Neuron (in vitro differentiated cells): ENCODE results near the gene ATXN10.

Source experiments
- H2AFZ ChIP-seq: one replicate; pipeline ENCODE4 v1.6.1; 2013; ENCODE audit warnings: low read depth, mild to moderate bottlenecking, inconsistent platforms, low read length, moderate library complexity
- H3K27me3 ChIP-seq: one replicate; pipeline ENCODE4 v1.6.1; 2013; ENCODE audit warnings: low read length; ENCODE audit not compliant: insufficient read depth
- H3K36me3 ChIP-seq: one replicate; pipeline ENCODE4 v1.6.1; 2013; ENCODE audit warnings: low read length; ENCODE audit not compliant: insufficient read depth
- H3K4me1 ChIP-seq: one replicate; pipeline ENCODE4 v1.6.1; 2013; ENCODE audit warnings: low read length; ENCODE audit not compliant: insufficient read depth
- H3K4me3 ChIP-seq: 2 replicates; pipeline ENCODE4 v1.5.1; 2013; ENCODE audit warnings: mild to moderate bottlenecking, low read length, moderate library complexity
- H3K9me3 ChIP-seq: one replicate; pipeline ENCODE4 v1.6.1; 2013; ENCODE audit warnings: low read length

Gene ATXN10

DNA sequence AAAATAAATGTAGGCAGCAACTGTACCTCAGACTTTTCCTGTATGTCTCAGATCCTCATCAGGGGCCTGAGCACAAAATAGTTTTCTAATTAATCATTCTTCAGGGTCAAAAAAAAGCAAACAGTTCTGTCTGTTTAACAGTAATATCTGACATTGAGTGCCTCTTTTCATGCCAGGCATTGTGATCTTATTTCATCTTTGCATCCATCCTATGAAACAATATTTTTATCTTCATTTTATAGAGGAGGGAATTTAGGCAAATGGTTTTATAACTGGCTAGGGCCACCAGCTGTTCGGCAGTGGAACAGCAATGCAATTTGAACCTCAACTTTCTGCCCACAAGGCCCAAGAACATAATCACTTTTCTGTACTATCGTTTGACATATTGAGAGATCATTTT is 159.8 kb downstream of the ATXN10 start:
- Histone ChIP-seq H3K36me3 (peaks cover 9% of the 10 kb centered on the region), H3K4me3 (no peak overlapping the region), H3K4me1 (peaks cover 6% of the 10 kb centered on the region), H2AFZ (no peak overlapping the region), H3K9me3 (peaks cover 7% of the 10 kb centered on the region), H3K27me3 (no peaks in the 10 kb centered on the region)

DNA sequence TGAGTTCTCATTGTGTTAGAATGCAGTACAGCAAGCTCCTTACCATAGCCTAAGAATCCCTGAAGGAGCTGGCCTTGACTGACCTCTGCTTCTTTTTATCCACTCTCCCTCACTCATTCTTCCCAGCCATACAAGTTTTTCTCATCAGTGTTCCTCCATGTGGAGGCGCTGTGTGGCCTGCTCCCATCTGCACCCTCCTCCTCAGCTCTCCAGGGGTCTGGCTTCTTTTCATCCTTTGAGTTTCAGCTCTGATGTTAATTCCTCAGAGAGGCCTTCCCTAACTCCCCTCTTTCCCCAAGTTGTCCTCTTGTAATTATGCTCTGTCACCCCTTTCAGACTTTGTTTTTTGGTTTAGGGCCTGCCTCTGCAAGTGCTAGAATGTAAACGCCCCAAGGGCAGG is 160.5 kb downstream of the ATXN10 start:
- peaks cover 10% of the 10 kb centered on the region for H3K4me1 ChIP-seq
- H2AFZ ChIP-seq: no peak overlapping the region
- H3K36me3 ChIP-seq: peaks cover 9% of the 10 kb centered on the region
- peaks cover 7% of the 10 kb centered on the region for H3K9me3 ChIP-seq
- no peaks in the 10 kb centered on the region for H3K27me3 ChIP-seq
- H3K4me3 ChIP-seq: no peak overlapping the region

DNA sequence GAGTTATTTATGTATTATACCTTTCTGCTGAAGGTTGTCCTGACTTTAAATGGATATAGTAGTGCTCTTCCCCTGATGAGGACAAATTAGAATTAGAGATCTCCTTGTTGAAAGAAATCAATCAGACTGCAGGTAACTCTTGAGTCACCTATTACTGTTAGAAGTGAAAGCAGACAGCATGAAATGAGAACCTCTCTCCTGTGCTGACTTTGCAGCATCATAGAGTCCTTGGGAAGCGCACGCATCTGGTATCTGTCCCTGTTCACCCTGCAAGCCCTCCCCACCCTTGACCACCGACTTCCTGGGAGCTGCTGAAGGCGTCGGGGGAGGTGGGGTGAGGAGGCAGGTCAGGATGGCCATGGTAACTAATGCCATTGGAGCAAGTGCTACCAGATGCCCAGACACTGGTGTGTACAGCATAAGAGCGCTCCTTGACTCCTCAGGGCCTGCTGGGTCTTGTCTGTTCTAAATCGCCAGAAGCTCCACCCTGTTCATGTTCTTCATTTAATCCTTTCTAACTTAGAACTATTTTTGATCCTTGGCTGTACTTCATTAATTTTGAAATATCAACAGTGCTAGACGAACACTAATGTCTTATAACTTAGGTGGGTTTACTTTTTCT is 161.4 kb downstream of the ATXN10 start:
- no peak overlapping the region for H3K4me3 ChIP-seq
- H3K9me3 ChIP-seq: peaks cover 7% of the 10 kb centered on the region
- no peak overlapping the region for H2AFZ ChIP-seq
- H3K27me3 ChIP-seq: no peaks in the 10 kb centered on the region
- H3K36me3 ChIP-seq: peaks cover 9% of the 10 kb centered on the region
- peaks cover 18% of the 10 kb centered on the region for H3K4me1 ChIP-seq

DNA sequence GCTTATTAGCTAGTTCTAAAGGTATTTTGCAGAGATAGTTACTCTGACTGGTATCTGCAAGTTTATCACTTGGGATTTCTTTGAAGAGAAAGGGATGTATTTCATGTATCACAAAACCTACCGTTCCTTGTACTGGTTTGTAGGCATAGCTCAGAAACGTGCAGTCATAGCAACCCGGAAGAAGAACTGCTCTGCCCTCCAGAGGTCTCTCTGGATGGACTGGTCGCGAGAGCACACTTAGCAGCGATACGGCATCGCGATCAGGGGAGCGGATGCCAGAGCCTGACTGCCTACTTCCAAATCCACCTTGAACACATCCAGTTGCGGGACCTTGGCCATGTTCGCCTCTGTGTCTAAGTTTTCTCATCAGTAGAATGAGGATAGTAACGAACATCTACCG is 162.0 kb downstream of the ATXN10 start:
- Histone ChIP-seq H3K4me3 (no peak overlapping the region), H3K9me3 (peaks cover 7% of the 10 kb centered on the region), H3K36me3 (peaks cover 9% of the 10 kb centered on the region), H3K27me3 (no peaks in the 10 kb centered on the region), H2AFZ (no peak overlapping the region), H3K4me1 (peaks cover 23% of the 10 kb centered on the region)

DNA sequence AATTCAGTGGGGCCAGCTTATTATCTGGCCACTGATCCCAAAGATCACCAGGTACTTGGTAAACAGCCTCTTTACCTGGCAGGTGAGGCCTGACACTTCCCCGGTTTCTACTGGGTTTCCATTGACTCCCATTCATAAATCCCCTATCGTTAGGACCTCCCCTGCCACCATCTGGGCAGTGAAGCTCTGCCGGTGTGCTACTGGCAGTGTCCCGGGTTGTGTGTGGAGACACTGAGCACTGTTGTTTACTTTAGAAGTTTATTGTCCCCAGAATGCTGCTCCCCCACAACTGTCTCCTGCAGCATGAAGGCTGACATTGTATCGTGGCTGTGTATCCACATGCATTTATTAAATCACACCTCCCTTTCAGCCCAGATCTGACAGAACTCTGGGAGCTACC is 162.6 kb downstream of the ATXN10 start:
- H3K4me3 ChIP-seq: no peak overlapping the region
- H3K9me3 ChIP-seq: peaks cover 7% of the 10 kb centered on the region
- H2AFZ ChIP-seq: no peak overlapping the region
- H3K27me3 ChIP-seq: no peaks in the 10 kb centered on the region
- H3K4me1 ChIP-seq: peaks cover 30% of the 10 kb centered on the region
- H3K36me3 ChIP-seq: peaks cover 9% of the 10 kb centered on the region

DNA sequence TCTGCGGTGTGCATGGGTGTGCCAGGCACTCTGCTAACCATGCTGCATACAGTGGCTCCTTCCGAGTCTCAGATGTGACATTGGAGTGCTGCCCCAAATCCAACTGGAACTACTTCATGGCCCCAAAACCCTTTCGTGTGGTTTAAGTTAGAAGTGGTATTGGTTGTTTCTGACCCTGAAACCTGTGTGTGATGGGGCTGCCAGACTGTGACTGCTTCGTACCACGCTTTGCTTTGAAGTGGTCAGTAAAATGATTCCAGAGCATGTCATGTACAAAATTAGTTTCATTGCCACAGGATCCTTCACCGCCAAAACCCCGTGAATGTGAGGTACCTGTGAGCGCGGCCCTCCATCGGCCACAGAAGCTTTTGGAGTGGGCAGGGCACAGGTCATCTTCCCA is 163.2 kb downstream of the ATXN10 start:
- no peaks in the 10 kb centered on the region for H3K27me3 ChIP-seq

DNA sequence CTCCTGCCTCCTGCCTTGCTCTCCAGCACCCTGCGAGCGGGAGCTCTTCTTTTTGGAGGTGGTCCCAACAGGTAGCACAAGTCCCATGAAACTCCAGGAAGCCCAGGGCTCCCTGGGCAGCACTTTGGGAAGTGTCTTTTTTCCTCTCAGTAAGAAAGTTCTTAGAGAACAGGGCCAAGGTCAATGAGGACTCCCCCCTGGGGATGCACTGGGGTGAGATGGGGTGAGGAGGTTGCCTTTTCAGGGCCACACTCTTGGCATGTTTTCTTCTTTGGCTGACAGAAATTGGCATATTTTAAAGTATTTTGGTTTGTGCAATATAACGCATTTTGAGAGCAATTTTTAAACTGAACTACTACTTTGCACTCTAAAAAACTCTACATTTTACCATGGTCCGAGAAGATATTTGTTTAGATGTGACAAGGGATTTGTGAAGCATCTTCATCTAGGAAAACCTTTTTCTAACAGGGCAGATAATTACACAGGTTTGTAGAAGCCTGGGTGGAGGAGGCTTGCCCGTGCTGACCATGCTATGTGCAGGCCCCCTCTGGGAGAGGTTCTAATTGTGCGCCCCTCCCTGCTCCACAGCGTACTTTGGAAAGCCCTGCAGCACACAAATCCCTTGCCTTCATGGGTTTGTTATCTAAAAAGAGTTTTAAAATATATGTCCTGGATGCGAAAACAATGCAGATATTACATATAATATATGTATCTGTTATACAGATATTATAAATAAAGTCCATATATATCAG is 165.0 kb downstream of the ATXN10 start:
- Histone ChIP-seq H2AFZ (no peak overlapping the region), H3K9me3 (peaks cover 4% of the 10 kb centered on the region), H3K4me3 (no peak overlapping the region), H3K4me1 (peaks cover 53% of the 10 kb centered on the region), H3K27me3 (no peaks in the 10 kb centered on the region), H3K36me3 (peaks cover 9% of the 10 kb centered on the region)

More for the DNA sequence above, 163.2 kb downstream of the ATXN10 start:
- no peak overlapping the region for H2AFZ ChIP-seq
- peaks cover 9% of the 10 kb centered on the region for H3K36me3 ChIP-seq
- H3K4me1 ChIP-seq: peaks cover 35% of the 10 kb centered on the region
- H3K9me3 ChIP-seq: peaks cover 4% of the 10 kb centered on the region
- H3K4me3 ChIP-seq: no peak overlapping the region

DNA sequence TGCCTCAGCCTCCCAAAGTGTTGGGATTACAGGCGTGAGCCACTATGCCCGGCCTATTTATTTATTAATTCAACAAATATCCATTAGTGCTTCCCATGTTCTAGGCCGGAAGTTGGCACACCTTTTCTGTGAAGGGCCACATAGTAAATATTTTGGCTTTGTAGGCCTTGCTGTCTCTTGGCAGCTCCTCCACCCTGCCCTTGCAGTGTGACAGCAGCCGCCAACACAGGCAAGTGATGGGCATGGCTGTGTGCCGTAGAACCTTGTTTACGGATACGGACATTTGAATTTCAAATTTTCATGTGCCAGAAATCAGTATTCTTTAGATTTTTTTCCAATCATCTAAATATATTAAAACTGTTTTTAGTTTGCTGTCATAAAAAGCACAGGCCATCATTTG is 165.9 kb downstream of the ATXN10 start:
- peaks cover 9% of the 10 kb centered on the region for H3K36me3 ChIP-seq
- H3K4me1 ChIP-seq: peaks cover 62% of the 10 kb centered on the region
- H2AFZ ChIP-seq: no peak overlapping the region
- H3K9me3 ChIP-seq: no peaks in the 10 kb centered on the region
- no peaks in the 10 kb centered on the region for H3K27me3 ChIP-seq
- no peak overlapping the region for H3K4me3 ChIP-seq

DNA sequence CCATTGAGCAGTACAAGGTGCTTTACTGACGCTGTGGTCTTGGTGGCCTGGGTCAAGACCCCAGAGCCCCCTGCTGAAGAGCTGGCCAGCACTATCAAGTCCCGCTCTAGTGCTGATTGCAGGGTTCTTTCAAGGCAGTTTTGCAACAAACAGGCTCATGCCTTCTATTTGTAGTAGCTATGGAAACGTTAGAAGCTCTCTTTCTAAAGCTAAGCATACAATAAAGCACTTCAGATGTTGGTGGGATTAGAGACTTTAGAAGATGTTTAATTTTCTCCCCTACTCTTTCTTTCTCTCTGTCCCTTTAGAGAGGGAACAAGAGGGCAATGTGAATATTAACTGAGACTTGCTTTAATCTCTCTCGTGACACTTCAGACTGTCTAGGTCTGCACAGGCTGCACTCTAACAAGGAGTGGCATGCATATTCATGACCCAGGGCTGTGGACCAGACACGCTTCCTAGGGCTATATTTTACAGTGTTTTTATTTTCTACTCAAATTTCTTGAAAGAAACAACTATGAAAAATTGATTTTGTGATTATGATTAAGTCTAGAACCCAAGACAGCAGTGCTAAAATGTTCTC is 166.8 kb downstream of the ATXN10 start:
- Histone ChIP-seq H2AFZ (no peak overlapping the region), H3K27me3 (no peaks in the 10 kb centered on the region), H3K9me3 (no peaks in the 10 kb centered on the region), H3K4me3 (no peak overlapping the region), H3K4me1 (peaks cover 71% of the 10 kb centered on the region), H3K36me3 (peaks cover 9% of the 10 kb centered on the region)

DNA sequence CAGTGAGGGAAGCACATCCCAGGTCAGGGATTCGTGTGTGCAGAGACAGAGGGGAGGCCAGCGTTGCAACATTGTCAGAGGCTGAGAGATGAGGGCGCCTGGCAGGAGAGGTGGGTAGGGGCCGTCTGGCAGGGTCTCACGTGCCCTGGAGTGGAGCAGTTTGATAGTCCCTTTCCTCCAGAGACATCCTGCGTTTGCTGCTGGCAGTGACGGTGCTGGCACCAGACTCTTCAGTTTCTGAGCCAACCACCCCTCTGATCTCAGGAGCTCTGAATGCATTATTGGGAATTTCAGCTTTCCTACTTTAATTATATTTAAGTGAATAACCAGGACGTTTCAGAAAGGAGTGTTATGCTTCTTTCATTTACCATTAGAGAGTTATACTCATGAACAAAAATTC is 168.8 kb downstream of the ATXN10 start:
- no peaks in the 10 kb centered on the region for H3K27me3 ChIP-seq
- H3K4me1 ChIP-seq: peaks cover 92% of the 10 kb centered on the region
- no peaks in the 10 kb centered on the region for H3K36me3 ChIP-seq
- H3K9me3 ChIP-seq: no peaks in the 10 kb centered on the region
- no peak overlapping the region for H2AFZ ChIP-seq
- H3K4me3 ChIP-seq: no peak overlapping the region

DNA sequence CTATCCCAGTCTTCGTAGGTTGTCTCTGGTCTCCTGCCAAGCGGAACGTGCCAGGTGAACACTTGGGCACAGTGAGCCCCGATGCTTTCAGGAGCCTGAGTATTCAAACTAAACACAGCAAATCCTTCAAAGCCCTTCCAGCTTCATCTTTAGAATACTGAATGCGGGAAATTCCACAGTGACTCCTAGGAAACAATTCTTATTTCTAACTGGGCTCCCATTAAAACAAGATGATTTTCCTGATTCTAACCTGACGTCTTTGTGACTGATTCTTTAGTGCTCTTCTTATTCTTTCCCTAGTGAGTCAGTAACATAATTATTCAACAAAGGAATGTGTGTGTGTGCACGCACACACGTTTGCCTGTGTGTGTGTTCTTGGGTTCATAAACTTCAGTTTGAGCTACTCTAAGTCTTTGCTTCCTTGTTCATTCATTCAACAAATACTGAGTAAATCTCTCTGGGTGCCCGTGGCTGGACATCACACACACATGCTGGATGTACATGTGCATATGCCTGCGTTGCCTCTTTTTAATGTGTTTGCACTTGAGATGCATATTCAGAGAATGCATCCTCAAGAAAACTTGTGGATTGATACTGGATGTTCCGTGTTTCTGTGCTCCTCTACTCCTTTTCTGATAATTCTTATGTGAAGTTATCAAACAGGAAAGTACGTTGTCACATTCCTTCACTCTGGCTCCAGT is 170.8 kb downstream of the ATXN10 start:
- no peaks in the 10 kb centered on the region for H3K36me3 ChIP-seq
- peak overlapping the region; percentile 36 for H3K4me3 ChIP-seq
- H2AFZ ChIP-seq: no peak overlapping the region
- H3K4me1 ChIP-seq: peaks cover 96% of the 10 kb centered on the region
- H3K27me3 ChIP-seq: no peaks in the 10 kb centered on the region
- no peaks in the 10 kb centered on the region for H3K9me3 ChIP-seq

DNA sequence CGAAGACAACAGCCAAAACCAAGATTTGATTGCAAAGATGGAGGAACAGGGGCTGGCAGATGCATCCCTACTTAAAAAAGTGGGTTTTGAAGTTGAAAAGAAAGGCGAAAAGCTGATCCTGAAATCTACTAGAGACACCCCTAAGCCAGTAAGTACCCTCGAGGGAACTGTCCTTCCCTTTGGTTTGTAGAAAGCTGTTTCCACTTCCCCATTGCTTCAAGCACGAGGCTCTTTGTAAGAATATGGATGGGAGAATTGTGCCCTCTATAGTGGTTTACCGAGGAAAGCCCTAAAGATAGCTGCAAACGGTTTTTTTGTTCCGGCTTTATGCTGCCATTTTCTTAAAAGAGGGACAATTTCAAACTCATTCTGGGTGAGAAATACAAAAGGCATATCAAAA is 171.4 kb downstream of the ATXN10 start:
- peak overlapping the region; percentile 36 for H3K4me3 ChIP-seq
- no peaks in the 10 kb centered on the region for H3K9me3 ChIP-seq
- no peaks in the 10 kb centered on the region for H3K36me3 ChIP-seq
- H3K4me1 ChIP-seq: peaks cover 90% of the 10 kb centered on the region
- no peak overlapping the region for H2AFZ ChIP-seq
- H3K27me3 ChIP-seq: no peaks in the 10 kb centered on the region

DNA sequence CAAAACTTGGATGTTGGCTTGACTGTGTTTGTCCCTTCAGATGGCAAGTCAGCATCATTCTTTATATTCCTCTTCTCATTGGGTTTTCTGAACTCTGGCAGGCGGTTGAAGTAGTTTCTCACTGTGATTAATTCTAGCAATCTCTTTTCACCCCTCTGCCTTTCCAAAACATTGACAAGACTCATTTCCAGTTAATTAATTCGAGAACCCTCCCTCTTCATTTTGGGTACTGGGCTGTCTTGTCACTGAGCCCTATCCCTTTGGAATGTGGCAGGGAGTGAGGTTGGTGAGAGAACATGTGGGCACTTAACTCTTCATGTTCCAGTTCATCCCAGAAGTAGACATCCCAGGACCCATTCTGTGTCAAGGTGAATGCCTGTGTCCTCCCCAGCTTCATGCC is 172.4 kb downstream of the ATXN10 start:
- H3K27me3 ChIP-seq: no peaks in the 10 kb centered on the region
- no peak overlapping the region for H2AFZ ChIP-seq
- peaks cover 2% of the 10 kb centered on the region for H3K9me3 ChIP-seq
- peak overlapping the region; percentile 36 for H3K4me3 ChIP-seq
- H3K36me3 ChIP-seq: peaks cover 9% of the 10 kb centered on the region
- H3K4me1 ChIP-seq: peaks cover 81% of the 10 kb centered on the region
